ENCODE measurements around the gene FARS2.

Gene FARS2

GRCh38 chr6:5305968-5306626 is 44.8 kb downstream of the FARS2 start (continued):
- TF ChIP-seq ZBTB20 (tag by site-specific recombination; IDR thresholded peaks at IDR 0.05): 0 out of 2 replicates have a peak, but pooled peaks have one; percentile 22
- TF ChIP-seq ZNF302 (tag by site-specific recombination; IDR thresholded peaks at IDR 0.05; ENCODE audit: low read depth): no peak
- TF ChIP-seq SCRT2 (tag by site-specific recombination; IDR thresholded peaks at IDR 0.05): no peak
- no peak for TF ChIP-seq SALL2 (tag by site-specific recombination; IDR thresholded peaks at IDR 0.05; ENCODE audit: borderline replicate concordance)
- no peak for TF ChIP-seq ZNF626 (tag by site-specific recombination; IDR thresholded peaks at IDR 0.05)
- TF ChIP-seq GLI4 (tag by site-specific recombination; IDR thresholded peaks at IDR 0.05): no peak
- no peak for TF ChIP-seq GLI2 (tag by site-specific recombination; IDR thresholded peaks at IDR 0.05; ENCODE audit: borderline replicate concordance, low read depth)
- no peak for TF ChIP-seq ZNF510 (tag by site-specific recombination; IDR thresholded peaks at IDR 0.05; ENCODE audit: insufficient replicate concordance)
- peak; percentile 38; the same call in 1 of the 2 replicates for TF ChIP-seq ZSCAN30 (tag by site-specific recombination; IDR thresholded peaks at IDR 0.05)
- no peak for TF ChIP-seq KLF9 (tag by site-specific recombination; IDR thresholded peaks at IDR 0.05; ENCODE audit: low read depth)
- no peak for TF ChIP-seq ZNF394 (tag by site-specific recombination; IDR thresholded peaks at IDR 0.05; ENCODE audit: borderline replicate concordance)
- TF ChIP-seq SP7 (tag by site-specific recombination; IDR thresholded peaks at IDR 0.05): no peak
- no peak for TF ChIP-seq ZBTB10 (tag by site-specific recombination; IDR thresholded peaks at IDR 0.05)
- 0 out of 2 replicates have a peak, but pooled peaks have one; percentile 18 for TF ChIP-seq ZBTB8A (tag by site-specific recombination; IDR thresholded peaks at IDR 0.05)

- H3K4me1 ChIP-seq (ENCODE audit: control insufficient read depth, insufficient read depth, low read length): peaks cover 26% of the 10 kb centered on the region
- H3K36me3 ChIP-seq (ENCODE audit: control insufficient read depth in 2 of 2, insufficient read depth in 1 of 2, low read length in 2 of 2): no peaks in the 10 kb centered on the region
- no peaks in the 10 kb centered on the region for H3K9me3 ChIP-seq (ENCODE audit: control insufficient read depth, insufficient read depth, low read depth, low read length)
- no peak for TF ChIP-seq ZNF624 (tag by site-specific recombination; IDR thresholded peaks at IDR 0.05)
- no peak for TF ChIP-seq PRDM2 (tag by site-specific recombination; IDR thresholded peaks at IDR 0.05; ENCODE audit: borderline replicate concordance)
- TF ChIP-seq OSR2 (tag by site-specific recombination; IDR thresholded peaks at IDR 0.05): no peak
- no peak for TF ChIP-seq ZNF169 (tag by site-specific recombination; IDR thresholded peaks at IDR 0.05)
- TF ChIP-seq ZNF138 (tag by site-specific recombination; IDR thresholded peaks at IDR 0.05; ENCODE audit: borderline replicate concordance): no peak
- TF ChIP-seq ZNF701 (tag by site-specific recombination; IDR thresholded peaks at IDR 0.05): no peak
- no peak for TF ChIP-seq ZNF266 (tag by site-specific recombination; IDR thresholded peaks at IDR 0.05; ENCODE audit: low read depth)
- TF ChIP-seq ZNF510 (tag by site-specific recombination; IDR thresholded peaks at IDR 0.05; ENCODE audit: insufficient replicate concordance): no peak
- TF ChIP-seq ZNF26 (tag by site-specific recombination; IDR thresholded peaks at IDR 0.05): no peak
- ChIA-PET CTCF (interaction anchor here (0.6 to 2.1 kb wide), 5 partner anchors 46 to 666 kb away, joined by 3 to 6 read pairs (median 3); partner anchors contain the start of genes FARS2 and LYRM4), POLR2A (no interaction called here)
- H3K4me3 ChIP-seq (ENCODE audit: low read depth, low read length): no peak overlapping the region
- no peak overlapping the region for H3K27ac ChIP-seq (ENCODE audit: extremely low read depth, low read depth, low read length)
These were observed 45.7 kb downstream of the FARS2 start for GRCh38 chr6:5307058-5307457.
